GM21360 (cell line): ENCODE data around the gene IGSF9.
"Not testable (repeated sequence)": the region's sequence is repeated elsewhere in the genome, so short reads cannot be mapped to it uniquely, and the experiment has no call there.

Source experiments
- ATAC-seq: cut with Tn5 transposase; IDR thresholded peaks from one replicate; pipeline ENCODE4 v1.9.1; 2021; ENCODE audit warnings: mild to moderate bottlenecking, moderate library complexity; ENCODE audit not compliant: unreplicated experiment

IGSF9 gene

DNA sequence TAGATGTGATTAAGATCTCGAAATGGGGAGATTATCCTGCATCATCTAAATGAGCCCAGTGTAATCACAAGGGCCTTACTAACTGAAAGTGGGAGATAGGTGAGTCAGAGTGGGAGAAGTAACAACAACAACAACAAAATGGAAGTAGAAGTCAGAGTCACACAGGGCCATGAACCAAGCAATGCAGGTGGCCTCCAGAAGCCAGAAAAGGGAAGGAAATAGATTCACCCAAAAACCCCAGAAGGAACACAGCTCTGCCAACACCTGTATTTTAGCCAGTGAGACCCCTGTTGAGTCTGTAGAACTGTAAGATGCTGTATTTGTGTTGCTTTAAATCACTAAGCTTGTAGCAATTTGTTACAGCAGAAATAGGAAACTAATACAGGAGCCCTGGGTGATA is 24.2 kb downstream of the IGSF9 start:
- ATAC-seq: no peak

DNA sequence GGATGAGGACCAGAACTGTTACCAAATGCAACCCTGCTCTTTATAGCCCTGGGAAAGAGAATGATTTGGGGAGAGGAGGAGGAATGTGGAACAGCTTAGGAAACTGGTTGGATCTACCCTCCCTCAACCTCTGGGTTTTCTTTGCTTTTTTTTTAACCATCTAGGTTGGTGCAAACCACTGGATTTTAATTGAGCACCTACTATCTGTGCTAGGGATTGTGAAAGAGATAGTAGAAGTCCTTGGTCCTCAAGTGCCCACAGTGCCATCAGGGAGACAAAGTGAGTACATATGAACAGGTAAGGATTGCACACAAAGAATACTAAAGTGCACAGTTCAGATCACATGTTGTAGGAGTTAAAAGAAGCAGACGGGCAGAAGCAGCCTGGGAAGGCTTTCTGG is 24.8 kb downstream of the IGSF9 start:
- no peak for ATAC-seq

DNA sequence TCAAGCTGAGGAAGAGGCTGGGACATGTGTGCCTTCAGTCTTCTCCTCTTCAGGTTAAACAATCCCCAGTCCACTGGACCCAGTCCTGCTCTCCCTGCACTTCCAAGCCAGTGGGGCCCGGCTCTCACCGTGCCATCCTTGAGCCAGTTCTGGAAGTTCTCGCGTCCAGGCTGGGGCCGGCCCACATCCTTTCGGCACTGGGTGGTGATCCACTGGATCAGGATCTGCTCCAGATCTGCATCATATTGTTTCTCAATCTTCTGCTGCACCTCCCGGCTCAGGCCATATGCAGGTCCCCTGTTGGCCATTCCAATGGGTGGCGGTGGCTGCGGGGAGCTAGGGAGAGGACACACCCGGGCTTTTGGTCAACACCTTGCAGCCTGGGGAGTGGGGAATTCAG is 25.2 kb downstream of the IGSF9 start:
- no peak for ATAC-seq

DNA sequence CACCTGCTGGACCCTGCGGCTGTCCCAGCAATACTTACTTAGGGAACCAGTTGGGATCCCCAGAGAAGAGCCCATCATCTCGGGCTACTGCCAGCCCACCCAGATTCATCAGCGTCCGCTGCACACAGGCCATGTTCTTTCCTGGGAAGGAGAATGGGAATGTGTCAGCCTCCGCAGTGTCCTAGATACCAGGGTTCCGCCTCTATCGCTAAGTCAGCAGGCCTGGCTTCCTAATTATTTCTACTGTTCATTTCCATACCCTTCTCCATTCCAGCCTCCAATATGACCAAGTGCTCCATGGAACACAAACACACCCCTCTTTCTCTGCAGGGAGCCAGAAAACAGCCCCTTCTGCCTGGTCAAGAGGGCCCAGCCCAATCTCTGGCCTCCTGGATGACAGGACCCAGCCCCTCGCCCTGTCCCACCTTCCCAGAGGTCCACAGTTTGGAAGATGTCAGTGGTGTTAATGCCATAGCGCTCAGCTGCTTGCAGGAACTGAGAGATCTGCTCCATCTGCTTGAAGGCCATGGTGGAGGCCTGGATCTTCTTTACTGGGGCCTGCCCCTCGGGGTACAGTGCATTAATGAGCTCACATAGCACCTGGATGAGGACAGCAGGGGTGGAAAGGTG is 26.1 kb downstream of the IGSF9 start:
- ATAC-seq: no peak

DNA sequence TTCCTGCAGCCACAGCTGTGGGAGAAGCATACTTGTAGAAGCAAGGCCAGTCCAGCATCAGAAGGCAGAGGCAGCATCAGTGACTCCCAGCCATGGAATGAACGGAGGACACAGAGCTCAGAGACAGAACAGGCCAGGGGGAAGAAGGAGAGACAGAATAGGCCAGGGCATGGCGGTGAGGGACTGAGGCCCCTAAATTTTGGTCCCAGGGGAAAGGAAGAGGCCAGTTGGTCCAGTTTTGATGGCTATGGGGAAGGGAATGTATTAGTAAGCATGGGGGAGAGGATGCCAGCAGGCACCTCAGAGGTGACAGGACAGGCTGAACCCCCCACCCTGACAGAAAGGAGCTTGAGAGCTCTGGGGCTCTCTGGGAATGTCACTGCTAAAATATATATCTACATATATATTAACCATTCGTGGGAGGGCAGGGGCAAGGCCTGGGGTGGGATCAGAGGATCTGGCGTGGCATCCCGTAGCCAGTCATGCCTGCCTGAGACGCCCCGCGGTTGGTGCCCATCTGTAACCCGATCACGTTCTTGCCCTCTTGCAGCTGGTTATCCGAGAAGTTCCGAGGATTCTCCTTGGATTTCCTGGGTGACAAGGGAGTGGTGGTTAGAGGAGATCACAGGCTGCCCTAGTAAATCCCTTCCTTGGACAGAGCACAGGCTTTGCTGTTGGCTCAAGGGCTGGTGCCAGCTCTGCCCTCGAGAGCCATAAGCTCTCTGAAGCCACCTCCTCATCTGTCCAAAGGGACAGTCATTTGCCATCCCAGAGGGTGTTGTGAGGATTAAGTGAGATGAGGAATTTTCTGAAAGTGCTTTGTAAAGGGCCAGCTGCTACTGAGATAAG is 26.8 kb downstream of the IGSF9 start:
- no peak for ATAC-seq

DNA sequence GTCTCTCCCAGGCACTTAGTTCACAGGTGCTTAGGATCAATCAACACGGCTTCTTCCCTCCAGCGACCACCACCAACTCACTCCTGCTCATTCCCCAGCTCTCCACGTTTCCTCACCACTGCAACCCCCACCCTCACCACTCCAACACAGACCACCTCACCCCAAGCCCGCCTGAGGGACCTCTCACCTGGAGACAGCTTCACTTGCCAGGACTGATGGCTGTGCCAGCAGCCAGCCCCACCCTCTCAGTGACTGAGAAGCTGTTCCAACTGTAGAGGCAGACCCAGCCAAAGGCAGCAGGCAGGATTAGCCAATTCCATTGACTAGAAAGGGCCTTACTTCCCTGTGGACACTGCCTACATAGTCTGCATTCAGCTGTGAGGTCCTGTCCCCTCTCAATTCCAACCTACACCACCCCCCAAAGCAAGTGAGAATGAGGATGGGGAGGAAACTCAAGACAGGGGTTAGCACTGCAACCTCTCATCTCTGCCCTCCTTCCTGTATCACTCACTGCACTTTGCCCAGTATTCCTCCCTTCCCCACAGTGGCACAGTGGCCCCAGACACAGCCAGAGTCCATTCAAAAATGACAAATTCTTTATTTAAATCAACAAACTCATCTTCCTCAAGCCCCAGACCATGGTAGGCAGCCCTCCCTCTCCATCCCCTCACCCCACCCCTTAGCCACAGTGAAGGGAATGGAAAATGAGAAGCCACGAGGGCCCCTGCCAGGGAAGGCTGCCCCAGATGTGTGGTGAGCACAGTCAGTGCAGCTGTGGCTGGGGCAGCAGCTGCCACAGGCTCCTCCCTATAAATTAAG is 27.7 kb downstream of the IGSF9 start:
- ATAC-seq: no peak

DNA sequence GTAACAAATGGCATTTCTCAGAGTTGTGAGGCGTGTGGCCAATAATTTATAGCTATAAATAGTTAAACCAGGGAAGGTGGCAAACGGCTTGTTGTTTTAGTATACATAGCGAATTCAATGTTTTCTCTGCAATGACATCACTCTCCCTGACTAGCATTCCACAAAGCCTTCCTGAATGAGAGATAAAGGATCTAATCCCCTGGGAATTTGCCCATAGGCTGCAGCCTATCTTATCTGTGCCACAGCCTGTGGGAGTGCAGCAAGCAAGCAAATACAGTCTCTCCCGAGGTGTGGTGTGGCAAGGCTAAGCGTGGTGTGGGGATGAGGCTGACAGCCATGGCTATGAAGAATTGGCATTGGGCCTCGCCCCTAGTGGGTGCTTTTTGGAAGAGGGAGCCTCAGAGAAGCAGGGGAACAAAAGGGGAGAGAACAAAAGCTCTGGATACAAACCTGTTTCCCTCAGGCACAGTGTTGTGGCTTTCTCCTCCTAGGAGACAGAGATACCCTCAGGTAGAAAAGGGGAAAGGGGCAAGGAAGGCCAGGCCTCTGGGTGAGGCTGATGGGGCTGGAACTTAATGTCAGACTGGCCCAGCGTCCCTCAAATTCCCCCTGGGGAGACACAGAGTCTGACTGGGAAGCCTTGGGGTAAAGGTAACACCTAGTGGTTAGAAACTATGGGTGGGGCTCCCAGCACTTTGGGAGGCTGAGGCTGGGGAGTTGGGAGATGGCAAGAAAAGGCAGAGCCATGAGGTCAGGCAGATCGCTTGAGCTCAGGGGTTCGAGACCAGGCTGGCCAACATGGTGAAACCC is 29.0 kb downstream of the IGSF9 start:
- no peak for ATAC-seq

DNA sequence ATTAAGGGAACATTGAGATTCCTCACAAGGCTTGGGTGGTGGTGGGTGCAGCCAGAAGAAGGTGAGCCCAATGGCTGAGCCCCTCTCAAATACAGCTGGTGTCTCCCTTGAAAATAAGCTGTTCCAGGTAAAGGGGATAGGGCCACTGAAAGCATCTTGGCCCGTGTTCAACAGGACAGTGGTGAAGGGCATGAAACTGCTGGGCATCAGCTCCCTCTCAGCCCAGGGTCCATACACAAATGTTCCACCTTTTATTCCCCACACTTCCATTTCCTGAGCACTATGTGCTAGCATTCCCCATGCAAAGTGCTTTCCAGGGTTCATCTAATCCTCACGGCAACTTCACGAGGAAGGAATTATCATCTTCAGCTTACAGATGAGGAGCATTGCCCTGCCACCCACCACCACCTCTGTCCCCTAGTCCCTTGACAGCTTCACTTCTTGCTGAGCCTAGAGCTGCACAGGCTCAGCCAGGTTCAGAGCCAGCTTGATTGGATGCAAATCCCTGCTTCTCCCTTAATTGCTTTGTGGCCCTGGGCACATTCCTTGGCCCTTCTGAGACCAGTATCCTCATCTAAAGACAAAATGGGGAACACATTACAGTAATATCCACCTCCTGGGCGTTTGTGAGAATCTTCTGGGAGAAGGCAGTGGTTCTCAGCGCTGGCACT is 29.7 kb downstream of the IGSF9 start:
- no peak for ATAC-seq

DNA sequence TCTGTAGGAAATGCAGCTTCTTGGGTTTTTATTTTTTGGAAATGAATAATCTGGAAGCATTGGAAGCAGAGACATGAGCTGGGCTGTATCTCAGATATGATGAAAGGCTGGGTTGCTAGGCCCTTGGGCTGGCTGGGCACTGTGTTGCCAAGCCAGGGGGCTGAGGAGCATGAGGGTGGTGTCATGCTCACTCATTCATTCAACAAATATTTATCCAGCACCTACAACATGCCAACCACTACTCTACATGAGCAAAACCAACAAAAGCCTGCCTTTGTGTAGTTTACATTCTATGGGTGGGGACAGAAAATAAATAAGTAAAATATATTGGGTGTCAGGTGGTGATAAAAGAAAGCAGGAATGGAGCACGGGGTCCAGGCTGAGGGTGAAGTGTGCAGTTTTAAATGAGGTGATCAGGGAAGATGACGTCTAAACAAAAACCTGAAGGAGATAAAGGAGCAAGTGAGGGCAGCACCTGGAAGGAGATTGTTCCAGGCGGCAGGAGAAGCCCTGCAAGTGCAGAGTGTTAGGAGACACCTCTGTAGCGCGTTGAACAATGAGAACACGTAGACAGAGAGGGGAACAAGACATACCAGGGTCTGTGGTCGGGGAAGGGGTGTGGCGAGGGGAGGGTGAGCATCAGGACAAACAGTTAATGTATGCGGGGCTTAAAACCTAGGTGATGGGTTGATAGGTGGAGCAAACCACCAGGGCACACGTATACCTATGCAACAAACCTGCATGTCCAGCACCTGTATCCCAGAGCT is 31.0 kb downstream of the IGSF9 start:
- no peak for ATAC-seq

DNA sequence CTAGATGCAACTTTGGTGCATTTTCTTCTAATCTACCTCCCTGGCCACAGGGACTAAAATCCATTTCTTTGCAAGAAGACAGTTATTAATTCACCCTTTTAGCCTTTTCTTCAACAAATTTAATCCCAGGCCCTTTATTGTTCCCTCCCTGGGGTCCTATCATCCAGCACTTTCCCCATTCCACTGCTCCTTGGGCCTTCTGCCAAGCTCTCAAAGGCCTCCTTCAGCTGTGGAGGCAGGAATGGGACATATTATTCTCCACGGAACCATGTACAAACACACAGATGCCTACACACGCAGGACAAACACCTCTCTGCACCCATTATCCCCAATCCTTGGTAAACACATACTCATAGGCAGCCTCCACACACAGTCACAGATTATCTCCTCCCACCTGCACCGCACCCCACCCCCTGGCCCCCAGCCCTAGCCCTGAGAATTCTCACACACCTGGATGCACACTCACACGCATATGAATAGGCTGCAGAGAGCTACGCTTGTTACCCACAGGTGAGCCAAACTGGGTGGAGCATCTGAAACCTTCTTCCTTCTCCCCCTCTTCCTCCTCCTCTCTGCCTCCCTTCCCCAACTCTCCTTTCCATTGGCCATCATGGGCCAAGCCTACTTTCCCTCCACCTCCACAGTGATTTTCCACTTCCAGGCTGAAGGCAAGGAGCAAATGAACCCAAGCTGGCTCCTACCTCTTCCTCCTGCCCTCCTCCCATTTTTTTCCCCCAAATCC is 31.8 kb downstream of the IGSF9 start:
- ATAC-seq: no peak

DNA sequence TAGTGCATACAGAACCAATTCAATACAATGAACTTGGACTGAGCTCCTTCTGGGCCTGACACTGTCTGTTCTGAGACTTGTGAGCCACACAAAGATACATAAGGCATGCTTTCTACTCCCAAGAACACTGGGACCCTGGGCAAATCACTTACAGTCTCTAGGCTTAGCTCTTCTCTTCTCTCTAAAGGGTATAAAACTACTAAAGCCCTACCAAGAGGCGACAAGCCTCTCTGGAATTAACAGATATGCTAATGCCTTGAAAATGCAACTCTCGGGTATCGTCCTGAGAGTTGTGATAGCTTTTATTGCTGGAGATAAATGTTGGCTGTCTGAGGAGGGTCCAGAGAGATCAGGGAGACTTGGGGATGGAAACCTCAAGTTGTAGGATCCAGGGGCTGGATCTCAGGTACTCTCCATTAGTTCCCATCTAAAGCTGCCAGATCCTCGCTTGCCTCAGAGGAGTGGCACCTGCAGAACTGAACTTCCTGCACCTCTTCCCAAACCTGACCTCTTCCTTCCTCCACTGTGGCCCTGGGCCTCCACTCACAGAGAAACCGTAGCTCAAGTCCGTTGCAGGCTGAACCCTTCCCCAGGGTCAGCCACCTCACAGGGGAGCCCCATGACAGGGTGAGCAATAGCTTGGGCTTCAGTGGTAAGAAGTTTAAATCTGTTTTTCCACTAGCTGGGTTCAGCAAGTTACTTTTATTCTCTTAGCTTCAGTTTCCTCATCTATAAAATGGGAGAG is 33.9 kb downstream of the IGSF9 start:
- ATAC-seq: no peak

DNA sequence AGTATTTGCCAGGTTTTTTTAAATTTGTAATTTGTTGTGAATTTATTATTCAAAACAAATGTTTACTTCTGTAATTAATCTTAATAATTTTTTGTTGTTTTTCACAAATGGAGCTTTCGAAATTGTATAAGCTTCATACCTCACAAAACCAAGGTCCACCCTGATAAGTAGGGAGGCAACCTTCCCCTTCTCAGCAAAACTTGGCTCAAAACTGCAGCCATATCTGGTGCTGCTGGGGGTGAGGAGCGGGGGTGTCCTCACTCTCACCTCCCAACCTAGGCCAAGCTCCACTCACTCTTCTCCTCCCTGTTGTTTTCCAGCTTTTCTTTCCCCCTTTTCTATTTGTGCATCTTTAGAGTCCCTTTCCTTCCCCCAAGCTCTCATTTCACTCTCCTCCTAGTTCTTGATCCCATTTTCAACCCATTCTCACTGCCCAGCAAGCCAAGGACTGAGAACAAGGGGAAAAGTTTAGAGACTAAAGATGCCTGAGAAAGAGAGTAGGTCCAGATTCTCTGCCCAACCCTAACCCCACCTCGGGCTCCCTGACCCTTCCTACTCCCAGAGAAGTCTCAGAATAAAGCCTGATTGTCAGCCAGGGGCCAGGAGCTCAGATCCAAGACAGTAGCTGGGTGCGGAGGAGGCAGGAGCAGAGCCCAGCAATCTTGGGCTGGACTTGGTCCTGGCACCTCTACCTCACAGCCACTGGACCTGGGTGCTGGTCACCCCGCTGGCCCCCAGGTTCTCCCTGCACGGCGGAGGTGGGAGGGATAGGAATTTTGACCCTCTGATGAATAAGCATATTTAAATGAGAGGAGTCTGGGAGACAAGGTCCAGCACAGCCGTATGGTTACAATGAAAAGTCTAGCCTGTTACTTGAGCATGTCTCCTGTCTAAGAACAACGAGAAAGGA is 37.1 kb downstream of the IGSF9 start:
- no peak for ATAC-seq

DNA sequence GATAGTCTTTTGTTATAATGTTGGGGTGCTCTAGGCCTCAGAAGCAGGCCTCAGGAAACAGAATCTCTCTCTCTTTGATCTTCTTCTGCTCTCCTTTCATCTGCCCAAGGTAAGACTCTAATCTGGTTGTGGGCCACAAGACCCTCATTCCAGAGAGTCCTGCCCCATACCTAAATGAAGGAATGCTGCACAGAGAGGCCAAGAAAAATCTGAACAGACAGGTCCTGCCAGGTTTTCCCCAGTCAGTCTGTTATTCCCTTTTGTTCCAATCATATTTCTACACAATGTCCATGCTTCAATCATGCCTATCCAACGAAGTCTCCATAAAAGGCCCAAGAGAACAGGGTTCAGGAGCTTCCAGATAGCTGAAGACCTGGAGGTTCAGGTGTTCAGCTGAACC is 38.5 kb downstream of the IGSF9 start:
- no peak for ATAC-seq

DNA sequence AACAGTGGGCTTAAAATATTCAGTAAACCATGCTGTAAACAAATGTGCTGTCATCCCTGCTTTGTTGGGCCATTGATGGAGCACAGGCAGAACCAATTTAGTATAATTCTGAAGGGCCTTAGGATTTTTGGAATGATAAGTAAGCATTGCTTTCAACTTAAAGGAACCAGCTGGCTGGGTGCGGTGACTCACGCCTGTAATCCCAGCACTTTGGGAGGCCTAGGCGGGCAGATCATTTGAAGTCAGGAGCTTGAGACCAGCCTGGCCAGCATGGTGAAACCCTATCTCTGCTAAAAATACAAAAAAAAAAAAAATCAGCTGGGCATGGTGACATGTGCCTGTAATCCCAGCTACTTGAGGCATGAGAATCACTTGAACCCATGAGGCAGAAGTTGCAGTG is 41.4 kb downstream of the IGSF9 start:
- not testable (repeated sequence) for ATAC-seq

DNA sequence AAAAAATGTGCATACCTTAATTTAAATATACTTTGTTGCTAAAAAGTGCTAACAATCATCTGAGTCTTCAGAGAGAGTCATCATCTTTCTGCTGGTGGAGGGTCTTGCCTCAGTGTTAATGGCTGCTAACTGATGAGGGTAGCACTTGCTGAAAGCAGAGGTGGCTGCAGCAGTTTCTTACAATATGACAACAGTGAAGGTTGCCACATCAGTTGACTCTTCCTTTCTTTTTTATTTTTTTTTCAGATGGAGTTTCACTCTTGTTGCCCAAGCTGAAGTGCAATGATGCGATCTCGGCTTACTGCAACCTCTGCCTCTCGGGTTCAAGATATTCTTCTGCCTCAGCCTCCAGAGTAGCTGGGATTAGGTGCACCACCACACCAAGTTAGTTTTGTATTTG is 42.9 kb downstream of the IGSF9 start:
- ATAC-seq: no peak

DNA sequence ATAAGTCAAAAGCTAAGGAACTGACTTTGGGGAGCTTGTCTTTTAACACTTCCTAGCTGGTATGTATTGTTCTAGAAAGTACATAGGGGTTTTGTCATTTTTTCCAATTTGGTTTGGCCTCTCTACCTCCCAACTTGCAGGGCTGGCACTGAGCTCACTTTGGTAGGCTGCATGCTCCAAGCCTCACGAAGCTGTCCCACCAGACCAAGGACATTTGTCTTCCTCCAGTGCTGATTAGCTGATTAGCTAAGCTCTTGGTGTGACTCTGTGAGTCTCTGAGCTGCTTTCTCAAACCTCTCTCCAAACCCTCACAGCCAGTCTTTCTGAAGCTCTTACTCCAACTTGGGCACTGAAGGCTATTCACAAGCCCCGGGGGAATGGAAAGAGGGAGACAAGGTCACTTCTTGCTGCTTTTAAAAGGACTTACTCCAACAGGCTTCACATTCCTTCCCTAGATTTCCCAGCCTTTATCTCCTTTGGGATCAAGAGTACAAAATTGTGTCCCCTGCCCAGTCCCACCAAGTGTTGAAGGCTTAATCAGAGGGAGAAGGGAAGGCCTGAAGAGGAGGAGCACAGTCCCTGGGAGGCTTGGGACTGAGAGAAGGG is 44.6 kb downstream of the IGSF9 start:
- ATAC-seq: no peak
